Ascending aorta (tissue), 2 donors: Measurements from ENCODE around the gene EGF. TPM values are rescaled to one million over a fixed set of nuclear protein-coding genes. Genes with fewer than 3 reads are reported as not detected.

Experiments used
- DNase-seq, 2 donors: peaks; one replicate each; pipeline ENCODE4 v3.0.0-alpha.2; 2019; ENCODE audit warnings: low spot score in 2 of 2
- H3K27ac ChIP-seq, 2 donors: fragments of 200-600 bp; sonication (generic); one replicate each; pipeline ENCODE4 v1.5.1; 2016 to 2017; ENCODE audit warnings: mild to moderate bottlenecking in 1 of 2
- H3K27me3 ChIP-seq: fragments of 200-600 bp; sonication (generic); one replicate; pipeline ENCODE4 v1.5.1; 2017
- H3K36me3 ChIP-seq, 2 donors: fragments of 200-600 bp; sonication (generic); one replicate each; pipeline ENCODE4 v1.5.1; 2016
- H3K4me1 ChIP-seq, 2 donors: fragments of 200-600 bp; sonication (generic); one replicate each; pipeline ENCODE4 v1.5.1; 2016 to 2017; ENCODE audit warnings: mild to moderate bottlenecking in 1 of 2
- H3K4me3 ChIP-seq, 2 donors: fragments of 200-600 bp; sonication (generic); one replicate each; pipeline ENCODE4 v1.5.1; 2016 to 2017; ENCODE audit warnings: mild to moderate bottlenecking in 1 of 2
- H3K9me3 ChIP-seq, 2 donors: fragments of 200-600 bp; sonication (generic); one replicate each; pipeline ENCODE4 v1.5.1; 2016
- intact Hi-C: fragments of 100-400 bp; cut with DNase I; formaldehyde crosslinking; loops from one replicate; pipeline ENCODE4 v1.15.1; 2023
- total RNA-seq: library from RNA; depleted of rRNA; stranded (reverse); fragments of >200 nt; gene quantifications from one replicate; pipeline ENCODE4 v1.1.0, GENCODE V29; 2016
- TF ChIP-seq, protein P1 (sequence below), 3 experiments: fragments of 200-600 bp in 2 of 3; fragments of 450-650 bp in 1 of 3; sonication (generic) in 2 of 3; IDR thresholded peaks; one replicate each; pipeline ENCODE4 v1.5.1; 2016 to 2019; ENCODE audit warnings: antibody characterized with exemption in 3 of 3, mild to moderate bottlenecking in 1 of 3, moderate library complexity in 1 of 3

EGF gene
- total RNA-seq, 1 donor from 2014 or later, result not detected

DNA sequence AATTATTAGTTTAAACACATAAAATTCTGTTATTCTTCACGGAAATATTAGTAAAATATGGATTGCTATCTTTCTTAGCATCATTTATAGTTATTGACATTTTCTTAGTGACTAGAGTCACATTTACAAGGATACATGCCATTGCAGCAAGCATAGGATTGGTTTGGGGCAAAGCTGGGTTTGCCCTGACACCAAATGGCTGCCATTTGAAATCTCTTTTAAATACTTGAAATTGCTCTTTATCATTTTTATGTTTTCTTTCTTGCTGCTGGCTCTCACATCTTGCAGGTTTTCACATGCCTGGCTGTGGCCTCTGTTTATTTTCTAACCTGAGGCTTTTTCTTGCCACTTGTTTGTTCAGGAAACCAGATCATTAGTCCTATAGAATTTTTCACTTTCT, 39.9 kb downstream of the EGF start:
- Histone ChIP-seq H3K4me3 (no peak overlapping the region), H3K27me3 (no peaks in the 10 kb centered on the region), H3K4me1 (no peaks in the 10 kb centered on the region), H3K9me3 (no peaks in the 10 kb centered on the region), H3K27ac (no peak overlapping the region), H3K36me3 (no peaks in the 10 kb centered on the region)
- TF ChIP-seq, protein P1, sequence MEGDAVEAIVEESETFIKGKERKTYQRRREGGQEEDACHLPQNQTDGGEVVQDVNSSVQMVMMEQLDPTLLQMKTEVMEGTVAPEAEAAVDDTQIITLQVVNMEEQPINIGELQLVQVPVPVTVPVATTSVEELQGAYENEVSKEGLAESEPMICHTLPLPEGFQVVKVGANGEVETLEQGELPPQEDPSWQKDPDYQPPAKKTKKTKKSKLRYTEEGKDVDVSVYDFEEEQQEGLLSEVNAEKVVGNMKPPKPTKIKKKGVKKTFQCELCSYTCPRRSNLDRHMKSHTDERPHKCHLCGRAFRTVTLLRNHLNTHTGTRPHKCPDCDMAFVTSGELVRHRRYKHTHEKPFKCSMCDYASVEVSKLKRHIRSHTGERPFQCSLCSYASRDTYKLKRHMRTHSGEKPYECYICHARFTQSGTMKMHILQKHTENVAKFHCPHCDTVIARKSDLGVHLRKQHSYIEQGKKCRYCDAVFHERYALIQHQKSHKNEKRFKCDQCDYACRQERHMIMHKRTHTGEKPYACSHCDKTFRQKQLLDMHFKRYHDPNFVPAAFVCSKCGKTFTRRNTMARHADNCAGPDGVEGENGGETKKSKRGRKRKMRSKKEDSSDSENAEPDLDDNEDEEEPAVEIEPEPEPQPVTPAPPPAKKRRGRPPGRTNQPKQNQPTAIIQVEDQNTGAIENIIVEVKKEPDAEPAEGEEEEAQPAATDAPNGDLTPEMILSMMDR (IDR thresholded peaks at IDR 0.05), result no peak
- no peak for DNase-seq
- intact Hi-C loops, result no loop called here

DNA sequence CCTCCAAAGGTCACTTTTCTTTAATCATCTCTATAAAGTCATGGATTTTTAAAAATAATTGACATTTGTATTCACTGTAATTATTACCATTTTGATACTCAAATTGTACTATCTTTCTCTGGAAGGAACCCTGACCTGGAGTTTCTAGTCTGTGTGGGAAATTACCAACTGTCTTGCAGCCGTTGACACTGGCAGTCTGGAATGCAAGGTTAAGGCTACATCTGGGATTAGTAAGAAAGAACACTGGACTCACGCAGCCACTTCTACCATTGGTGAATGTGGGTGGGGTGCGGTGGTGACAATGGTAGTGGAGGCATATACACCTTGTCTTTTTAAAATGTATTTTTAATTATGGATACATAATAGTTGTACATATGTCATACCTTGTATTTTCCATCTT, 40.9 kb downstream of the EGF start:
- no peaks in the 10 kb centered on the region for H3K27me3 ChIP-seq
- no peaks in the 10 kb centered on the region for H3K36me3 ChIP-seq
- DNase-seq, result no peak
- no peak overlapping the region for H3K27ac ChIP-seq
- no peaks in the 10 kb centered on the region for H3K9me3 ChIP-seq
- TF ChIP-seq, protein P1 (IDR thresholded peaks at IDR 0.05), result no peak
- intact Hi-C loops, result no loop called here
- H3K4me3 ChIP-seq, result no peak overlapping the region
- H3K4me1 ChIP-seq, result no peaks in the 10 kb centered on the region

DNA sequence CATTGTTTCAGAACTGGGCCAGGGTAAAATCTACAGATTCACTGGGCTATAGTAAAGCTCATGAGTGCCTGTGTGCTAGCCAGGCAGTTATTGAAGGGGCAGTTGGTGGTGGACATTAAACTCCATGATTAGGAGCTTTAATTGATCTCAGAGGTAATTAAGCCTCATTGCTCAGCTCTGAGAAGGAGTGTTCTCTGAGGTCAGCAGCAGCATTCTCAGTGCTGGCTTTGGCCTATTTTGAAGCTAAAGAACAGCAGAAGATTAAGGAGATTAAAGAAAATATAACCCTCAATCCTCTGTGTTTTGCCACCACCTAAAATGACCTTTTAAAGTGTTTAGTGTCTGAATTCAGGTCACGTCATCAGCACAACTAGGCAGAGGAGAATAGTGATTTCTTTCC, 42.5 kb downstream of the EGF start:
- Histone ChIP-seq H3K27me3 (no peaks in the 10 kb centered on the region), H3K9me3 (no peaks in the 10 kb centered on the region), H3K4me3 (no peak overlapping the region), H3K36me3 (no peaks in the 10 kb centered on the region), H3K27ac (no peak overlapping the region), H3K4me1 (no peaks in the 10 kb centered on the region)
- intact Hi-C loops, result no loop called here
- no peak for DNase-seq
- TF ChIP-seq, protein P1 (IDR thresholded peaks at IDR 0.05), result no peak

DNA sequence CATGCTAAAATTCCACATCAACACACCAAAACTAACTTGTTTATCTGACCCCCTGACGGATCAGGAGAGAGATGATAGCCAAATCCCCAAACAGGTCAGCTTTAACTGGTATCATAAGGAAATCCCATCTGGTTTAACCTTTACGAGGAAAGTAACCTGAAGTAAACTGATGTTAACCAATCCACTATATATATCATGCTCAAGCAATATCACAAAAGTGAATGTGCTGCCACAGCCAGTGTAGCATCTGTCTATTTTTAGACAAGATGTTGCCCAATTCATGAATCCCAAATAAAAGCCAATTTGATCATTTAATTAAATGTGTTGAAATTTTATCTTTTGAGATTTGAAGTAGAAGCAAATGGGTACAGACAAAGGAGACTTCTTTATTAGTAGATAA, 44.5 kb downstream of the EGF start:
- Histone ChIP-seq H3K27me3 (no peaks in the 10 kb centered on the region), H3K4me1 (no peaks in the 10 kb centered on the region), H3K4me3 (no peak overlapping the region), H3K27ac (no peak overlapping the region), H3K36me3 (no peaks in the 10 kb centered on the region), H3K9me3 (no peaks in the 10 kb centered on the region)
- TF ChIP-seq, protein P1 (IDR thresholded peaks at IDR 0.05), result no peak
- DNase-seq, result no peak
- intact Hi-C loops, result no loop called here

DNA sequence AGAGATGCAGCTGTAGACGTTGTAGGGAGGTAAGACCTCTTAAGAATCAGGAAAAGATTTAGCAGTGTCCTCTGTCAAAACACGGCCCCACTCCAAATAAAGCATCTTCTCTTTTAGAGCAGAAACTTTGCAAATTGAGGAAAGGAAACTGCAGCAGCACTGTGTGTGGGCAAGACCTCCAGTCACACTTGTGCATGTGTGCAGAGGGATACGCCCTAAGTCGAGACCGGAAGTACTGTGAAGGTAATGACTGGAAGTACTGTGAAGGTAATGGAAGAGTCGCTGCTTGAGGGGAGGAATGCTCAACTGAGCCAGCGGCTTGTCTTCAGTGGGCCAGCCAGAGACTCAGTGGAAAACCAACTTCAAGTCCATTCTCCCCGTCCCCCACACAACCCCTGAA, 46.5 kb downstream of the EGF start:
- TF ChIP-seq, protein P1 (IDR thresholded peaks at IDR 0.05), result no peak
- intact Hi-C loops, result no loop called here
- no peaks in the 10 kb centered on the region for H3K27me3 ChIP-seq
- no peaks in the 10 kb centered on the region for H3K4me1 ChIP-seq
- DNase-seq, result no peak
- H3K4me3 ChIP-seq, result no peak overlapping the region
- H3K27ac ChIP-seq, result no peak overlapping the region
- no peaks in the 10 kb centered on the region for H3K36me3 ChIP-seq
- no peaks in the 10 kb centered on the region for H3K9me3 ChIP-seq

DNA sequence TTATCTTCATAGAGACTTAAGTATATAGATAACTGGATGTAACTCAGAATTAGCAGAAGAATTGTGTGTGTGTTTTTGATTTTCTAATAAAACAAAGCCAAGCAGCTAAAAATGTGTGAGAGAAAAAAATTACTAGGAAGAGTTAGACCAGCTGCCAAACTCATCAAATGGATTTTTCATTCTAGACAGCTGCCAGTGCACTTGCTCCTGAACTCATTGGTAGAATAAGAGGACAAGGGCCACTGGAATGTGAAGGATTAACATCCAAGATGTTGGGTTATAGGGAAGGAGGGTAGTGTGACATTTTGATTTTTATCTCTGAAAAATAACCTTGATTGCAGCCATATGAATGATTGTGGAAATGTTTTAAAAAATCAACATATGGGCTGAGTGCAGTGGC, 49.7 kb downstream of the EGF start:
- intact Hi-C loops, result no loop called here
- Histone ChIP-seq H3K27ac (no peak overlapping the region), H3K4me3 (no peak overlapping the region), H3K27me3 (no peaks in the 10 kb centered on the region), H3K4me1 (no peaks in the 10 kb centered on the region), H3K36me3 (no peaks in the 10 kb centered on the region), H3K9me3 (no peaks in the 10 kb centered on the region)
- TF ChIP-seq, protein P1 (IDR thresholded peaks at IDR 0.05), result no peak
- DNase-seq, result no peak
